Skeletal muscle tissue (tissue), 4 donors: ENCODE measurements around the gene GCDH. TPM values are rescaled to one million over a fixed set of nuclear protein-coding genes. Genes with fewer than 3 reads are reported as not detected.

Experiments used
- H3K27ac ChIP-seq: one replicate; pipeline ENCODE4 v1.7.0; 2013; ENCODE audit warnings: mild to moderate bottlenecking, low read depth, low read length, inconsistent platforms
- H3K27me3 ChIP-seq, 3 donors: one replicate each; pipeline ENCODE4 v1.7.0; 2013; ENCODE audit warnings: low read length in 3 of 3; ENCODE audit not compliant: control insufficient read depth in 3 of 3, insufficient read depth in 3 of 3
- H3K36me3 ChIP-seq, 3 donors: one replicate each; pipeline ENCODE4 v1.7.0; 2013; ENCODE audit warnings: low read length in 3 of 3; ENCODE audit not compliant: control insufficient read depth in 3 of 3, insufficient read depth in 3 of 3
- H3K4me1 ChIP-seq, 3 donors: one replicate each; pipeline ENCODE4 v1.7.0; 2013; ENCODE audit warnings: low read length in 3 of 3, mild to moderate bottlenecking in 3 of 3; ENCODE audit not compliant: control insufficient read depth in 3 of 3, insufficient read depth in 3 of 3
- H3K4me3 ChIP-seq, 3 donors: one replicate each; pipeline ENCODE4 v1.7.0; 2013; ENCODE audit warnings: low read length in 3 of 3
- H3K9ac ChIP-seq, 3 donors: one replicate each; pipeline ENCODE4 v1.7.0; 2013; ENCODE audit warnings: low read length in 3 of 3, mild to moderate bottlenecking in 3 of 3, moderate library complexity in 2 of 3, low read depth in 1 of 3
- H3K9me3 ChIP-seq, 3 donors: one replicate each; pipeline ENCODE4 v1.7.0; 2013; ENCODE audit warnings: low read length in 3 of 3; ENCODE audit not compliant: control insufficient read depth in 3 of 3
- total RNA-seq: library from RNA; depleted of rRNA; stranded (reverse); fragments of >200 nt; gene quantifications from one replicate; pipeline ENCODE4 v1.2.3, GENCODE V29; 2014
- donor health status: Osteomylitis.

Gene GCDH
- total RNA-seq, 1 donor from 2014 or later, result 39.7 TPM

DNA sequence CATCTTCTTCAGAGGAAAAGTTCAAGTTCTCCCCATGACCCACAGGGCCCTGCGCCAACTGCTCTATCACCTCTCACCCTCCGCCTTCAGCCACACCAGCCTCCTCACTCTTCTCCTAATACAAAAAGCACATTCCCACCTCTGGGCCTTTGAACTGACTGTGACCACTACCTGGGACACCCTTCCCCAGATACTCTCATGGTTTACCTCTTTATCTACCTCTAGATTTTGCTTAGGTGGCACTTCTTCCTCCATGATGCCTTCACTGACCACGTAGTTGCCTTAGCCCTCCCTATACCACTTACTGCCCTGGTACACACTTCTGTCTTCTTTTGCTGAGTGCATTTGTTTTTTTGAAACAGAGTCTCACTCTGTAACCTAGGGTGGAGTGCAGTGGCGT lies 32.0 kb downstream of the GCDH start:
- Histone ChIP-seq H3K36me3 (peaks cover 40 to 47% (median 41%) of the 10 kb centered on the region in 3 donors), H3K9ac (no peak overlapping the region), H3K4me3 (no peak overlapping the region), H3K27me3 (no peaks in the 10 kb centered on the region), H3K27ac (no peak overlapping the region), H3K9me3 (no peaks in the 10 kb centered on the region), H3K4me1 (peaks cover 3 to 4% (median 3%) of the 10 kb centered on the region in 3 donors)

DNA sequence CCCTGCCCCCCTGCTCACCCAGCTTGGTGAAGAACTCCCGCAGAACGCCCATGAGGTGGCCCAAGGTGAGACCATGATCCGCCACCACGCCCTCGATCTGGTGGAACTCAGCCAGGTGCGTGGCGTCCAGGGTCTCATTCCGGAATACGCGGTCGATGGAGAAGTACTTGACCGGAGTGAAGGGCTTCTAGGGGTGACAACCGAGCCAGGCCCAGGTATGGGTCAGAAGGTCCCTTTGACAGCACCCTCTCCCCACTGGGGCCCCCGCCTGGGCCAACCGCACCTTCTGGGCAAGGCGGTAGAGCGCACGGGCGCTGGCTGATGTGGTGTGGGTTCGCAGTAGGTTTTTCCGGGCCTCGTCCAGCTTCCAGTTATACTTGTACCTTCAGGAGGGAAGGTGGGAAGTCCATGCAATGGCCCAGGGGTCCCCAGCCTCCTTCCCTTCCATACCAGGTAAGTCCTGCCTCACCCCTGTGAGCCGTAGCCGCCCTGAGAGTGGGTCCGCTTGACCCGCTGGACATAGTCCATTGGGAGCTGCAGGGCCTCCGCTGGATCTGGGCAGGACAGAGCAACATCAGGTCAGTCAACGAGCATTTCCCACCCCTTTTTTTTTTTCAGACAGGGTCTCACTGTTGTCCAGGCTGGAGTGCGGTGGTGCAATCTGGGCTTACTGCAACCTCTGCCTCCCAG lies 33.8 kb downstream of the GCDH start:
- Histone ChIP-seq H3K4me3 (no peak overlapping the region), H3K9ac (no peak overlapping the region), H3K36me3 (peaks cover 53 to 64% (median 57%) of the 10 kb centered on the region in 3 donors), H3K4me1 (no peaks in the 10 kb centered on the region), H3K27me3 (no peaks in the 10 kb centered on the region), H3K9me3 (no peaks in the 10 kb centered on the region), H3K27ac (no peak overlapping the region)

DNA sequence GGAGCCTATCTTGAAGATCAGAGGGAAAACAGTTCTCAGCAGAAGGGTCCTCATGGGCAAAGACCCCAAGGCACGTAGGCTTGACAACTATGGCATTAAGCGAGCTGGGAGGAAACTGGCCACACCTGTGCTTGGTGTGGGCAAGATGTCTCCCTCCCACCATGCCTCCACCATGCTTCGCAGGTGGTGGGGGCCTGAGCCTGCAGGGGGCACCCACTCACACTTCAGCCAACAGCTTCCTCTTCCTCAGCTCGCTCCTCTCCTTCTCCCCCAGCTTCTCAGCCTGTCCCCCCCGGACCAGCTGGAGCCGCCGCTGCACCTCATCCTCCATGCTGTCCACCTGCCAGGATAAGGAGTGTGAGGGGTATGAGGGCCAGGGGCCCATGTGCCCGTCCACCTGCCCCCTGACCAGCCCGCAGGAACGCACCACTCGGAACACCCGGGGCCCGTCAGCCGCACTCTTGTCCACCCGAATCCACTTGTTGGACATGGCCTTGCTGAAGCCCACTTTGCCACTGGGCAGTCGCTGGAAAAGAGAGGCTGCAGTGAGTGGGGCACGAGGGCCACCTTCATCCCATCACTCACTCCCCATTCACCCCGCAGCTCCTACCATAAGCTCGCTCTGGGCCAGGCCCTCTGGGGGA lies 39.2 kb downstream of the GCDH start:
- Histone ChIP-seq H3K36me3 (peaks cover 35 to 45% (median 43%) of the 10 kb centered on the region in 3 donors), H3K4me1 (peaks cover 14 to 18% (median 18%) of the 10 kb centered on the region in 3 donors), H3K9me3 (no peaks in the 10 kb centered on the region), H3K27ac (no peak overlapping the region), H3K27me3 (no peaks in the 10 kb centered on the region), H3K9ac (no peak overlapping the region), H3K4me3 (no peak overlapping the region)

DNA sequence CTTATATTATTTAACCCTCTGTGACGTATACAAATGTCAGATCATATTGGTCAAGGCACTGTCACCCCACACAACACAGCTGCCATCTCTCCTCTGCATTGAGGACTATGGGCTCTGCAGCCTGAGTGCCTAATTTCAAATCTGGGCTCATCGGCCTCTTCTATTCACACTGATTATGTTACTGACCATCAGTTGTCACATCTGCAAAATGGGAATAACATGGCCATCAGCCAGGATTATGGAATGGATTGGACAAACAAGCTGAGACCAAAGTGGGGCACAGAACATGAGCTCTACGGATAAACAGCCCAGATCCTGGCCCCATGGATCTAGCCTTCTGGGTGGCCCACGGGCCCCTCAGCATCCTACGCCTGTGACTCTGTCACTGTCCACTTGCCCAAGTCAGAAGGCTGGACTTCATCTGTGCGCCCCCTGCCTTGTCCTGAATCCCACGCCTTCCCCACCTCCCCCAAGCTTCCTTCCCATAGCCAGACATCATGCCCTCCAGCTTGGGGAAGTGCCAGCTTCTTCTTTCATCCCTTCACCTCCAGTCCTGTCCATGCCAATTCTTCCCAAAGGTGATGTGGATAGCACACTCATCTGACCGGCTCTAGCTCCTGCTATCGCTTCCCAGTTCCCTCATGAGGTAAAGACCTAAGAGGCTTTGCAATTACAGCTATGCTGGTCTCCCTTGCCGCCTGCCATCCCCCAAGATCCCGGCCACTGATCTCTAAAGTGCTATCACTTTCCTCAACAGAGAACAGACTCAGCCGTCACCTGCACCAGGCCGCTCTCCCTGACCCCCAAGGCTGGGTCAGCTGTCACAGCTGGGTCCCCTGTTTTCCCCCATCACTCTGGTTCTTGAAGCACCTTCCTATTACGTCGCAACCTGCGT lies 41.7 kb downstream of the GCDH start:
- H3K27ac ChIP-seq, result peak overlapping the region; percentile 83
- no peaks in the 10 kb centered on the region for H3K27me3 ChIP-seq
- peak overlapping the region; percentile 90 to 99 (median 93) for H3K9ac ChIP-seq
- peaks cover 23 to 32% (median 27%) of the 10 kb centered on the region in 3 donors for H3K36me3 ChIP-seq
- no peaks in the 10 kb centered on the region for H3K9me3 ChIP-seq
- peak overlapping the region; percentile 97 to 100 (median 99) for H3K4me3 ChIP-seq
- peaks cover 18 to 22% (median 22%) of the 10 kb centered on the region in 3 donors for H3K4me1 ChIP-seq

DNA sequence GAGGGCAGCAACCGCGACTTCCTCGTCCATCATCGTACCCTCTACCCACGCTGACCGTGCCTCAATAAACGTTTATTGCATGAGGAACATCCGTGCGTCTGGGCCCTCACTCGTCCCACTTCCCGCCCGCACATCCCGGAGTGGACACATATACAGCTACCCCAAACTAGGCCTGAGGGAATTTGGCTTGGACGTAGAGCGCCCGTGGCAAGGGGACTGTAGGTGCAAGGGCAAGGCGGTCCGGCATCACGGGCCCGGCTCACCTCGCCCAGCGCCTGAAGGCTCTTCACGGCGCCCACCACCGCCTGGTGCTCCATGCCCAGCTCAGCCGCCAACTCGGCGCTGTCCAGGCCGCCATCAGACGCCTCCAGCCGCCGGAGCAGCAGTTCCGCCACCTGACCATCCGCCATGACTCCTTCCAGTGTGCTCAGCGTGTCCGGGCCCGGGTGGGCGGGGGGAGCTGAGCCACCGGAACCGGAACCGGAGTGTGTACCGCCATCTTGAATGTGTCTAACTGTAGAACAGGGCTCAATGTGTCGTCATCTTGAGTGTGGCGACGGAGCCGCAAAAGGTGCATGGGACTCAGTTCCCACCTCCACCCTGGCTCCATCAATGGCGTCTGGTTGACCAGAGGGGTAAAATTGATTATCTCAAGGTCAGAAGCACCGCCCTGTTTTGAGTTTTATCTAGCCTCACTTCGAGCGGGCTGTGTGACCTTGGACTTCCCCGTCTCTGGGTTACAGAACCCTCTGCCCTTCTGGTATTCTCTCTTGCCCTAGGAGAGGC lies 42.5 kb downstream of the GCDH start, which contains the start of gene FARSA:
TSS of gene FARSA (minus strand) at position 425 of the 786 bp plus-strand sequence. CDS start at position 410, 15 bp downstream.
- no peaks in the 10 kb centered on the region for H3K9me3 ChIP-seq
- H3K9ac ChIP-seq, result peak within 1 kb of the TSS; percentile 90 to 99 (median 93)
- H3K4me3 ChIP-seq, result peak within 1 kb of the TSS; percentile 97 to 100 (median 99)
- no peaks in the 10 kb centered on the region for H3K27me3 ChIP-seq
- H3K36me3 ChIP-seq, result peaks cover 17 to 26% (median 21%) of the 10 kb centered on the region in 3 donors
- H3K27ac ChIP-seq, result peak within 1 kb of the TSS; percentile 83
- H3K4me1 ChIP-seq, result peaks cover 23 to 27% (median 26%) of the 10 kb centered on the region in 3 donors

DNA sequence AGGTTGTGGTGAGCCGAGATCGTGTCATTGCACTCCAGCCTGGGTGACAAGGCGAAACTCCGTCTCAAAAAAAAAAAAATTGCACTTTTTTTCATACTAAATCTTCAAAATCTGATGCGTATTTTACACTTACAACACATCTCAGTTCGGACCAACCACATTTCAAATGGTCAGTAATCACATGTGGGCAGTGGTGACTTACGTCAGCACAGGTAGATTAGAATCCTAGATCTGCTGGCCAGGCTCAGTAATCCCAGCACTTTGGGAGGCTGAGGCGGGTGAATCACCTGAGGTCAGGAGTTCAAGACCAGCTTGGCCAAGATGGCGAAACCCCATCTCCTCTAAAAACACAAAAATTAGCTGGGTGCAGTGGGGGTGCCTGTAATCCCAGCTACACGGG lies 44.1 kb downstream of the GCDH start:
- H3K36me3 ChIP-seq, result peaks cover 13 to 21% (median 16%) of the 10 kb centered on the region in 3 donors
- H3K9me3 ChIP-seq, result no peaks in the 10 kb centered on the region
- no peak overlapping the region for H3K27ac ChIP-seq
- no peaks in the 10 kb centered on the region for H3K27me3 ChIP-seq
- no peak overlapping the region for H3K9ac ChIP-seq
- peaks cover 35 to 43% (median 37%) of the 10 kb centered on the region in 3 donors for H3K4me1 ChIP-seq
- no peak overlapping the region for H3K4me3 ChIP-seq

DNA sequence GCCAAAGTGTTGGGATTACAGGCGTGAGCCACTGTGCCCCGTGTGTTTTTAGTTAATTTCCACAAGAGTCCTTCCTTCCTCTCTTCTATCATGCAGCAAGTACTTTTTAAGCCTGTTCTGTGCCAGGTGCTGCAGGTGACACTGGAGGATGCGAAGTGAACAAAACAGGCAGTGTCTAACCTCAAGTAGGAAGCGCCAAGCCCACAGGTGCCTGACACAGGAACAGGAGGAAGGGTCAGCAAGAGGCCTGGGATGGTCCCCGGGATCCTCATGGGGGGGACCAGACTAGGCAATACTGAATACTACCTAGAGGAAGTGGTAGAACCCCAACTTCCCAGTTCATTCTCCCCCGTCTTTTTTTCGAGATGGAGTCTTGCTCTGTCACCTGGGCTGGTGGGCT lies 45.6 kb downstream of the GCDH start:
- H3K4me3 ChIP-seq, result no peak overlapping the region
- H3K4me1 ChIP-seq, result peaks cover 46 to 55% (median 46%) of the 10 kb centered on the region in 3 donors
- H3K27ac ChIP-seq, result no peak overlapping the region

DNA sequence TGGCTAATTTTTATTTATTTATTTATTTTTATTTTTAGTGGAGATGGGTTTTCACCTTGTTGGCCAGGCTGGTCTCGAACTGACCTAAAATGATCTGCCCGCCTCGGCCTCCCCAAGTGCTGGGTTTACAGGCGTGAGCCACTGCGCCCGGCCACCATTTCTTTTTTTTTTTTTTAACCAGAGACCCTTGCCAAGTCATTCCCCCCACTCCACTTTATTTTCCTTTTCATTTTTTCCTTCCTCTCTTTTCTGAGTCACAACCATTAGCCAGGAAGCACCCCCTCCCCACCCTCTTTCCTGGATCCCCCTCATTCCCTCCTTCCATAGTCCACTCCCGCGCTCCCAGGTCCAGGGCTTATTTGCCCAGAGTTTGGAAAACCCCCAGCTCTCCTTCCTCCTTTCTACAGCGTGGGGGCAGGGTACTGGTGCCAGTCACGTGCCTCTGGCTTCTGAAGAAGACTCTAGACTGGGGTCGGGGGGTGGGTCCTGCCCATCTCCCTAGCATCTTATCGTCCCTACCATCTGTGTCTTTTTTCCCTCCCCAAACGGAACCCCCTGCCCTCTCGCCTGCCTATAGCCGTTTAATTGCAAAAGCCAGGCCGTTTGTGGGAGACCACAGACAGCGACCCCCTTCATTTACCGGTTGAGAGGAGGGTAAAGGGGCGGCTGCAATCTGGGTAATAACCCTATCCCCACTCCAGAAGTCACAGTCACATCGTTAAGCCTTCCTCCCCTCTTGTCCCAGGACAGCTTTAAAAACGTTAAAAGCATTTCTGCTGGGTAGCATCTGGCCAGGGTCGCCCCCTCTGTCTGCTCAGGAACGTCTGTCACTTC lies 46.4 kb downstream of the GCDH start:
- Histone ChIP-seq H3K27ac (peak overlapping the region; percentile 57), H3K4me3 (peak overlapping the region; percentile 75 to 82 (median 81)), H3K4me1 (peaks cover 43 to 55% (median 47%) of the 10 kb centered on the region in 3 donors), H3K36me3 (peaks cover 27 to 29% (median 28%) of the 10 kb centered on the region in 3 donors), H3K9me3 (no peaks in the 10 kb centered on the region), H3K27me3 (no peaks in the 10 kb centered on the region), H3K9ac (peak overlapping the region; percentile 73 to 82 (median 81))

More for the DNA sequence above, 45.6 kb downstream of the GCDH start:
- Histone ChIP-seq H3K9ac (no peak overlapping the region), H3K36me3 (peaks cover 21 to 26% (median 25%) of the 10 kb centered on the region in 3 donors), H3K9me3 (no peaks in the 10 kb centered on the region), H3K27me3 (no peaks in the 10 kb centered on the region)
